ENCODE measurements around the gene IGLL1. TPM values are rescaled to one million over a fixed set of nuclear protein-coding genes. Genes with fewer than 3 reads are reported as not detected.
"Not testable (repeated sequence)": the region's sequence is repeated elsewhere in the genome, so short reads cannot be mapped to it uniquely, and the experiment has no call there.

Gene IGLL1
- polyA plus RNA-seq, 1 donor from 2014 or later: not detected

GRCh38 chr22:23573106-23573505 is 7.0 kb downstream of the IGLL1 start:
- not testable (repeated sequence) for H2AFZ ChIP-seq (ENCODE audit: low read depth, low read length); H3K36me3 ChIP-seq (ENCODE audit: insufficient read depth, low read length); H3K27ac ChIP-seq (ENCODE audit: low read length); H3K79me2 ChIP-seq (replicated peaks; ENCODE audit: insufficient read depth, low read length); H3K4me3 ChIP-seq (ENCODE audit: low read length); H3K9me3 ChIP-seq (ENCODE audit: low read length); H3F3A ChIP-seq (ENCODE audit: insufficient read depth, low read length, poor library complexity, severe bottlenecking); H3K9ac ChIP-seq (ENCODE audit: low read length); H4K20me1 ChIP-seq (ENCODE audit: insufficient read depth); H3K27me3 ChIP-seq (ENCODE audit: insufficient read depth, low read depth, low read length); H3K9me2 ChIP-seq (ENCODE audit: insufficient read depth, low read length); H3K4me2 ChIP-seq (ENCODE audit: low read length)

GRCh38 chr22:23571486-23571885 is 8.6 kb downstream of the IGLL1 start:
- Histone ChIP-seq H3K4me3 (ENCODE audit: low read length) (no peak overlapping the region), H3K79me2 (replicated peaks; ENCODE audit: insufficient read depth, low read length) (no peaks in the 10 kb centered on the region), H4K20me1 (ENCODE audit: insufficient read depth) (no peaks in the 10 kb centered on the region), H3K36me3 (ENCODE audit: insufficient read depth, low read length) (no peaks in the 10 kb centered on the region), H3K9ac (ENCODE audit: low read length) (no peak overlapping the region), H3F3A (ENCODE audit: insufficient read depth, low read length, poor library complexity, severe bottlenecking) (no peaks in the 10 kb centered on the region), H3K27me3 (ENCODE audit: insufficient read depth, low read depth, low read length) (no peaks in the 10 kb centered on the region), H2AFZ (ENCODE audit: low read depth, low read length) (no peak overlapping the region), H3K9me2 (ENCODE audit: insufficient read depth, low read length) (no peaks in the 10 kb centered on the region), H3K4me2 (ENCODE audit: low read length) (no peak overlapping the region), H3K27ac (ENCODE audit: low read length) (no peak overlapping the region), H3K9me3 (ENCODE audit: low read length) (no peaks in the 10 kb centered on the region)
- no peak for TF ChIP-seq EZH2 (IDR thresholded peaks at IDR 0.05; ENCODE audit: borderline replicate concordance, insufficient read depth, low read length, poor library complexity, severe bottlenecking)

- Histone ChIP-seq H3K27ac (ENCODE audit: low read length) (no peak overlapping the region), H4K20me1 (ENCODE audit: insufficient read depth) (no peaks in the 10 kb centered on the region), H3F3A (ENCODE audit: insufficient read depth, low read length, poor library complexity, severe bottlenecking) (no peaks in the 10 kb centered on the region), H3K9me2 (ENCODE audit: insufficient read depth, low read length) (no peaks in the 10 kb centered on the region), H3K4me2 (ENCODE audit: low read length) (no peak overlapping the region), H3K79me2 (replicated peaks; ENCODE audit: insufficient read depth, low read length) (no peaks in the 10 kb centered on the region), H2AFZ (ENCODE audit: low read depth, low read length) (no peak overlapping the region), H3K4me3 (ENCODE audit: low read length) (no peak overlapping the region), H3K36me3 (ENCODE audit: insufficient read depth, low read length) (no peaks in the 10 kb centered on the region), H3K27me3 (ENCODE audit: insufficient read depth, low read depth, low read length) (peaks cover 5% of the 10 kb centered on the region), H3K9me3 (ENCODE audit: low read length) (no peaks in the 10 kb centered on the region), H3K9ac (ENCODE audit: low read length) (no peak overlapping the region)
- no peak for TF ChIP-seq TAF1 (IDR thresholded peaks at IDR 0.05; ENCODE audit: low read depth)
- no peak for TF ChIP-seq EZH2 (IDR thresholded peaks at IDR 0.05; ENCODE audit: borderline replicate concordance, insufficient read depth, low read length, poor library complexity, severe bottlenecking)
These were observed 9.4 kb downstream of the IGLL1 start for GRCh38 chr22:23570681-23571080.

- no peaks in the 10 kb centered on the region for H3K9me2 ChIP-seq (ENCODE audit: insufficient read depth, low read length)
- TF ChIP-seq TAF1 (IDR thresholded peaks at IDR 0.05; ENCODE audit: low read depth) (no peak), EP300 (conservative IDR thresholded peaks at IDR 0.05; ENCODE audit: poor library complexity, severe bottlenecking) (no peak), REST (IDR thresholded peaks at IDR 0.05; ENCODE audit: borderline replicate concordance) (no peak), RAD21 (conservative IDR thresholded peaks at IDR 0.05) (no peak), EZH2 (IDR thresholded peaks at IDR 0.05; ENCODE audit: borderline replicate concordance, insufficient read depth, low read length, poor library complexity, severe bottlenecking) (no peak), POLR2AphosphoS5 (IDR thresholded peaks at IDR 0.05) (no peak), CTCF (IDR thresholded peaks at IDR 0.05; ENCODE audit: poor library complexity, severe bottlenecking) (no peak), MXI1 (conservative IDR thresholded peaks at IDR 0.05; ENCODE audit: poor library complexity, severe bottlenecking) (no peak), SMC3 (conservative IDR thresholded peaks at IDR 0.05; ENCODE audit: poor library complexity) (no peak)
- peaks cover 7% of the 10 kb centered on the region for H3K27me3 ChIP-seq (ENCODE audit: insufficient read depth, low read depth, low read length)
These were observed 10.4 kb downstream of the IGLL1 start for GRCh38 chr22:23569716-23570115.

More at GRCh38 chr22:23569716-23570115, 10.4 kb downstream of the IGLL1 start:
- Histone ChIP-seq H3K9ac (ENCODE audit: low read length) (no peak overlapping the region), H3K27ac (ENCODE audit: low read length) (no peak overlapping the region), H3K79me2 (replicated peaks; ENCODE audit: insufficient read depth, low read length) (no peaks in the 10 kb centered on the region), H3K9me3 (ENCODE audit: low read length) (no peaks in the 10 kb centered on the region), H3K4me3 (ENCODE audit: low read length) (no peak overlapping the region), H4K20me1 (ENCODE audit: insufficient read depth) (no peaks in the 10 kb centered on the region), H2AFZ (ENCODE audit: low read depth, low read length) (no peak overlapping the region), H3F3A (ENCODE audit: insufficient read depth, low read length, poor library complexity, severe bottlenecking) (no peaks in the 10 kb centered on the region), H3K36me3 (ENCODE audit: insufficient read depth, low read length) (no peaks in the 10 kb centered on the region), H3K4me2 (ENCODE audit: low read length) (no peak overlapping the region)
